K562 (cell line): ENCODE measurements around the gene ZMYND19. TPM values are rescaled to one million over a fixed set of nuclear protein-coding genes. Genes with fewer than 3 reads are reported as not detected.

Experiments
- ARHGAP35 ChIP-seq: fragments of 450-650 bp; IDR thresholded peaks from 2 replicates; pipeline ENCODE4 v1.6.1; 2018; ENCODE audit not compliant: partially characterized antibody
- CCAR2 ChIP-seq: fragments of 200-400 bp; formaldehyde crosslinking; IDR thresholded peaks from 2 replicates; pipeline ENCODE4 v1.6.1; 2017; ENCODE audit warnings: mild to moderate bottlenecking, low read depth, low read length
- ELF2 ChIP-seq: fragments of 250-450 bp; sonication (Bioruptor Pico); IDR thresholded peaks from 2 replicates; pipeline ENCODE4 v1.5.0; 2021; ENCODE audit warnings: mild to moderate bottlenecking
- GABPB1 ChIP-seq: sonication (generic); formaldehyde crosslinking; IDR thresholded peaks from 2 replicates; pipeline ENCODE4 v1.8.0; 2022; ENCODE audit warnings: mild to moderate bottlenecking, missing genetic modification reagents
- HMG20B ChIP-seq: fragments of 250-450 bp; sonication (Bioruptor Pico); IDR thresholded peaks from 2 replicates; pipeline ENCODE4 v1.5.0; 2021; ENCODE audit warnings: mild to moderate bottlenecking
- KDM2B ChIP-seq: fragments of 250-450 bp; sonication (Bioruptor Pico); IDR thresholded peaks from 2 replicates; pipeline ENCODE4 v1.8.0; 2021; ENCODE audit warnings: mild to moderate bottlenecking, moderate library complexity
- L3MBTL2 ChIP-seq: fragments of 450-650 bp; IDR thresholded peaks from 2 replicates; pipeline ENCODE4 v1.6.1; 2016; ENCODE audit warnings: mild to moderate bottlenecking, moderate library complexity
- PPARD ChIP-seq: fragments of 250-450 bp; sonication (Bioruptor Pico); IDR thresholded peaks from 2 replicates; pipeline ENCODE4 v1.8.0; 2022; ENCODE audit warnings: inconsistent platforms, mild to moderate bottlenecking, moderate library complexity
- RNF2 ChIP-seq: sonication (generic); IDR thresholded peaks from 2 replicates; pipeline ENCODE4 v1.6.1; 2016
- SMARCA5 ChIP-seq: fragments of 450-650 bp; IDR thresholded peaks from 2 replicates; pipeline ENCODE4 v1.6.1; 2016
- SP1 ChIP-seq: sonication (generic); formaldehyde crosslinking; IDR thresholded peaks from 2 replicates; pipeline ENCODE4 v1.8.1; 2022; ENCODE audit warnings: mild to moderate bottlenecking, missing genetic modification reagents
- TBP ChIP-seq: optimal IDR thresholded peaks from 2 replicates; pipeline ENCODE3; 2011; ENCODE audit warnings: low read depth, low read length, improper control_type of control experiment
- TOE1 ChIP-seq, 2 experiments: fragments of 450-650 bp in 1 of 2; sonication (generic) in 1 of 2; formaldehyde crosslinking in 1 of 2; IDR thresholded peaks; 2 replicates each; pipeline versions ENCODE4 v1.7.1 to v1.8.0; 2016 to 2022; ENCODE audit warnings: borderline replicate concordance in 2 of 2, mild to moderate bottlenecking in 2 of 2, antibody characterized with exemption in 1 of 2, inconsistent platforms in 1 of 2, low read depth in 1 of 2, missing genetic modification reagents in 1 of 2, moderate library complexity in 1 of 2
- ZNF12 ChIP-seq: sonication (generic); formaldehyde crosslinking; IDR thresholded peaks from 2 replicates; pipeline ENCODE4 v1.4.0; 2020; ENCODE audit warnings: mild to moderate bottlenecking, missing genetic modification reagents
- ZNF431 ChIP-seq: sonication (generic); formaldehyde crosslinking; IDR thresholded peaks from 2 replicates; pipeline ENCODE4 v1.8.0; 2022; ENCODE audit warnings: mild to moderate bottlenecking, missing genetic modification reagents
- polyA plus RNA-seq, 8 experiments: library from polyadenylated mRNA; depleted of rRNA in 4 of 8; stranded (reverse) in 5 of 8; unstranded in 3 of 8; fragments of >200 nt; fragmentation: Nextera tagmentation in 2 of 8; fragmentation: Illumina TruSeq in 1 of 8; extraction: Ambion mirVana in 2 of 8; extraction: Trizol in 1 of 8; gene quantifications; 2 replicates each; pipeline versions ENCODE4 v1.2.1 to v1.2.3, GENCODE V29; 2011 to 2014; ENCODE audit warnings: inconsistent platforms in 1 of 8, missing spikeins in 1 of 8
- total RNA-seq, 7 experiments: library from RNA; depleted of rRNA in 6 of 7; stranded (reverse); fragments of >200 nt in 6 of 7; fragmentation: Illumina TruSeq in 2 of 7; extraction: Trizol in 2 of 7; gene quantifications; 2 replicates each; pipeline versions ENCODE4 v1.2.1 to v1.2.3, GENCODE V29; 2011 to 2021; ENCODE audit warnings: low replicate concordance in 1 of 7
- TF ChIP-seq, protein P1 (sequence below): IDR thresholded peaks from 2 replicates; pipeline ENCODE4 v1.6.1; 2016; ENCODE audit warnings: missing genetic modification characterization, missing compliant biosample characterization
- TF ChIP-seq, protein P2 (sequence below): fragments of 450-650 bp; formaldehyde crosslinking; IDR thresholded peaks from 2 replicates; pipeline ENCODE4 v1.4.0; 2020; ENCODE audit warnings: mild to moderate bottlenecking, moderate library complexity
- TF ChIP-seq, protein P3 (sequence below), 3 experiments: fragments of 200-800 bp in 1 of 3; sonication (Bioruptor generic) in 1 of 3; sonication (generic) in 1 of 3; formaldehyde crosslinking in 1 of 3; IDR thresholded peaks; 2 replicates each; pipeline versions ENCODE4 v1.6.1 to v1.8.0; 2016 to 2022; ENCODE audit warnings: mild to moderate bottlenecking in 2 of 3, missing compliant biosample characterization in 2 of 3, missing genetic modification characterization in 2 of 3, missing genetic modification reagents in 1 of 3
- TF ChIP-seq, protein P4 (sequence below), 2 experiments: fragments of 200-800 bp in 1 of 2; sonication (Bioruptor generic) in 1 of 2; sonication (generic) in 1 of 2; formaldehyde crosslinking in 1 of 2; IDR thresholded peaks in 1 of 2; conservative IDR thresholded peaks in 1 of 2; 2 replicates each; pipeline versions ENCODE4 v1.5.0 to v1.6.1; 2016 to 2020; ENCODE audit warnings: missing compliant biosample characterization in 1 of 2, missing genetic modification characterization in 1 of 2, missing genetic modification reagents in 1 of 2

ZMYND19 gene
- total and polyA plus RNA-seq, 9 of the 15 experiments (the other 6 are each of a cell fraction or from before 2014, with no cell fraction given) = 1.0 to 86.7 (median 44.0) TPM

DNA sequence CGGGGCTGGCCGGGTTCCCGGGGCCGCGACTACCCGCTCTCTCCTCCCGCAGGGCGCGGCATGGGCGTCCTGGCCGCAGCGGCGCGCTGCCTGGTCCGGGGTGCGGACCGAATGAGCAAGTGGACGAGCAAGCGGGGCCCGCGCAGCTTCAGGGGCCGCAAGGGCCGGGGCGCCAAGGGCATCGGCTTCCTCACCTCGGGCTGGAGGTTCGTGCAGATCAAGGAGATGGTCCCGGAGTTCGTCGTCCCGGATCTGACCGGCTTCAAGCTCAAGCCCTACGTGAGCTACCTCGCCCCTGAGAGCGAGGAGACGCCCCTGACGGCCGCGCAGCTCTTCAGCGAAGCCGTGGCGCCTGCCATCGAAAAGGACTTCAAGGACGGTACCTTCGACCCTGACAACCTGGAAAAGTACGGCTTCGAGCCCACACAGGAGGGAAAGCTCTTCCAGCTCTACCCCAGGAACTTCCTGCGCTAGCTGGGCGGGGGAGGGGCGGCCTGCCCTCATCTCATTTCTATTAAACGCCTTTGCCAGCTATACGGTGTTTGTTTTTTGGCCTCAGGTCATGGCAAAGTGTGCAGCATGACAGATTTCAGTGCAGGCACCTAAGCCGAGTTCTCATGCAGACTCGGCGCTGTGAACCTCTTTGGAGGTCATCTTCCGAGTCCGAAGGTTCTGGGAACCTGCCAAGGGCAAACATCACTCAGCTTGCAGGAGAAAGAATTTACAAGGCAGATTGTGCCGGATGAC lies 38.1 kb downstream of the ZMYND19 start (continued):
- TF ChIP-seq PPARD (CRISPR knock-in tag) (no peak), ZNF12 (no peak), L3MBTL2 (peak; percentile 20; the same call in 1 of the 2 replicates), ZNF431 (0 out of 2 replicates have a peak, but pooled peaks have one; percentile 47), ELF2 (CRISPR knock-in tag) (0 out of 2 replicates have a peak, but pooled peaks have one; percentile 58), ARHGAP35 (no peak), HMG20B (CRISPR knock-in tag) (no peak), KDM2B (CRISPR knock-in tag) (no peak; the same call in 1 of the 2 replicates), SP1 (CRISPR knock-in tag) (peak; percentile 45; the same call in 1 of the 2 replicates), TOE1 (IDR thresholded peaks at IDR 0.05; ENCODE audit: borderline replicate concordance) (no peak), TOE1 (CRISPR knock-in tag; IDR thresholded peaks at IDR 0.05; ENCODE audit: borderline replicate concordance, low read depth) (0 out of 2 replicates have a peak, but pooled peaks have one; percentile 57), RNF2 (peak; percentile 13; the same call in 1 of the 2 replicates), CCAR2 (no peak), GABPB1 (0 out of 2 replicates have a peak, but pooled peaks have one; percentile 31), SMARCA5 (peak; percentile 80; the same call in 1 of the 2 replicates), TBP (peak; percentile 8)
- TF ChIP-seq, protein P1, sequence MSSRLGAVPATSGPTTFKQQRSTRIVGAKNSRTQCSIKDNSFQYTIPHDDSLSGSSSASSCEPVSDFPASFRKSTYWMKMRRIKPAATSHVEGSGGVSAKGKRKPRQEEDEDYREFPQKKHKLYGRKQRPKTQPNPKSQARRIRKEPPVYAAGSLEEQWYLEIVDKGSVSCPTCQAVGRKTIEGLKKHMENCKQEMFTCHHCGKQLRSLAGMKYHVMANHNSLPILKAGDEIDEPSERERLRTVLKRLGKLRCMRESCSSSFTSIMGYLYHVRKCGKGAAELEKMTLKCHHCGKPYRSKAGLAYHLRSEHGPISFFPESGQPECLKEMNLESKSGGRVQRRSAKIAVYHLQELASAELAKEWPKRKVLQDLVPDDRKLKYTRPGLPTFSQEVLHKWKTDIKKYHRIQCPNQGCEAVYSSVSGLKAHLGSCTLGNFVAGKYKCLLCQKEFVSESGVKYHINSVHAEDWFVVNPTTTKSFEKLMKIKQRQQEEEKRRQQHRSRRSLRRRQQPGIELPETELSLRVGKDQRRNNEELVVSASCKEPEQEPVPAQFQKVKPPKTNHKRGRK (tag) = no peak
- TF ChIP-seq, protein P2, sequence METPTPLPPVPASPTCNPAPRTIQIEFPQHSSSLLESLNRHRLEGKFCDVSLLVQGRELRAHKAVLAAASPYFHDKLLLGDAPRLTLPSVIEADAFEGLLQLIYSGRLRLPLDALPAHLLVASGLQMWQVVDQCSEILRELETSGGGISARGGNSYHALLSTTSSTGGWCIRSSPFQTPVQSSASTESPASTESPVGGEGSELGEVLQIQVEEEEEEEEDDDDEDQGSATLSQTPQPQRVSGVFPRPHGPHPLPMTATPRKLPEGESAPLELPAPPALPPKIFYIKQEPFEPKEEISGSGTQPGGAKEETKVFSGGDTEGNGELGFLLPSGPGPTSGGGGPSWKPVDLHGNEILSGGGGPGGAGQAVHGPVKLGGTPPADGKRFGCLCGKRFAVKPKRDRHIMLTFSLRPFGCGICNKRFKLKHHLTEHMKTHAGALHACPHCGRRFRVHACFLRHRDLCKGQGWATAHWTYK = peak; percentile 65; the same call in 1 of the 2 replicates
- TF ChIP-seq, protein P3, sequence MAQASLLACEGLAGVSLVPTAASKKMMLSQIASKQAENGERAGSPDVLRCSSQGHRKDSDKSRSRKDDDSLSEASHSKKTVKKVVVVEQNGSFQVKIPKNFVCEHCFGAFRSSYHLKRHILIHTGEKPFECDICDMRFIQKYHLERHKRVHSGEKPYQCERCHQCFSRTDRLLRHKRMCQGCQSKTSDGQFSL (CRISPR knock-in tag; IDR thresholded peaks at IDR 0.05) = 0 out of 2 replicates have a peak, but pooled peaks have one; percentile 23
- TF ChIP-seq, protein P3 (tag; IDR thresholded peaks at IDR 0.05) = no peak
- TF ChIP-seq, protein P4, sequence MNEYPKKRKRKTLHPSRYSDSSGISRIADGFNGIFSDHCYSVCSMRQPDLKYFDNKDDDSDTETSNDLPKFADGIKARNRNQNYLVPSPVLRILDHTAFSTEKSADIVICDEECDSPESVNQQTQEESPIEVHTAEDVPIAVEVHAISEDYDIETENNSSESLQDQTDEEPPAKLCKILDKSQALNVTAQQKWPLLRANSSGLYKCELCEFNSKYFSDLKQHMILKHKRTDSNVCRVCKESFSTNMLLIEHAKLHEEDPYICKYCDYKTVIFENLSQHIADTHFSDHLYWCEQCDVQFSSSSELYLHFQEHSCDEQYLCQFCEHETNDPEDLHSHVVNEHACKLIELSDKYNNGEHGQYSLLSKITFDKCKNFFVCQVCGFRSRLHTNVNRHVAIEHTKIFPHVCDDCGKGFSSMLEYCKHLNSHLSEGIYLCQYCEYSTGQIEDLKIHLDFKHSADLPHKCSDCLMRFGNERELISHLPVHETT (CRISPR knock-in tag; conservative IDR thresholded peaks at IDR 0.05 in 1 of 2, IDR thresholded peaks at IDR 0.05 in 1 of 2) = peak in 1 of 2 experiments; percentile 17; a peak in 1 of 4 replicates
